Measurements from ENCODE around the gene EXT2.

The EXT2 gene

DNA sequence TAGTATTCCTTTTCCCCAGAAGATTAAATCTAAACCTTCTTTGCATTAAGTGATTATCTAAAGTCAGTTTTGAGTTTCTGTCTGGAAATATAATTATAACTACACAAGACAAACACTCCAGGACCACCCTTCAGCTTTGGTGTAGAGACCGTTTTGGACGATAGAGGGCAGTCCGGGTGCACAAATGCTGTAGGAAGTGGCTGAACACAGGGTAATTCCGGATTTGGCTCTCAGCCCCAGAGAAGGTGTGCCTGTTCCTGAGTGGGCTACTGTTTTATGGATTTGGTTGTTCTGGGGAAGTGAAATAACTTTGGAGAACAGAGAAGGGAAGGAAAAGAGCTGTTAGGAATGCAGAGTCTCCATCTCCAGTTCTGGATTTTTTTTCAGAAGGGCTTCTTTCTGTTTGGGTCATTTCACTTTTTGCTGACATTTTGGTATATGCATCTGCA lies 14.8 kb downstream of the EXT2 start:
- peak; percentile 18 to 53 for DNase-seq (ENCODE audit: low read depth in 1 of 2, low spot score in 1 of 2)
- H3K27me3 ChIP-seq (ENCODE audit: insufficient read depth, poor library complexity, severe bottlenecking), result no peaks in the 10 kb centered on the region
- TF ChIP-seq GABPA (IDR thresholded peaks at IDR 0.05; ENCODE audit: low read depth), result no peak
- TF ChIP-seq, protein P1, sequence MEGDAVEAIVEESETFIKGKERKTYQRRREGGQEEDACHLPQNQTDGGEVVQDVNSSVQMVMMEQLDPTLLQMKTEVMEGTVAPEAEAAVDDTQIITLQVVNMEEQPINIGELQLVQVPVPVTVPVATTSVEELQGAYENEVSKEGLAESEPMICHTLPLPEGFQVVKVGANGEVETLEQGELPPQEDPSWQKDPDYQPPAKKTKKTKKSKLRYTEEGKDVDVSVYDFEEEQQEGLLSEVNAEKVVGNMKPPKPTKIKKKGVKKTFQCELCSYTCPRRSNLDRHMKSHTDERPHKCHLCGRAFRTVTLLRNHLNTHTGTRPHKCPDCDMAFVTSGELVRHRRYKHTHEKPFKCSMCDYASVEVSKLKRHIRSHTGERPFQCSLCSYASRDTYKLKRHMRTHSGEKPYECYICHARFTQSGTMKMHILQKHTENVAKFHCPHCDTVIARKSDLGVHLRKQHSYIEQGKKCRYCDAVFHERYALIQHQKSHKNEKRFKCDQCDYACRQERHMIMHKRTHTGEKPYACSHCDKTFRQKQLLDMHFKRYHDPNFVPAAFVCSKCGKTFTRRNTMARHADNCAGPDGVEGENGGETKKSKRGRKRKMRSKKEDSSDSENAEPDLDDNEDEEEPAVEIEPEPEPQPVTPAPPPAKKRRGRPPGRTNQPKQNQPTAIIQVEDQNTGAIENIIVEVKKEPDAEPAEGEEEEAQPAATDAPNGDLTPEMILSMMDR (IDR thresholded peaks at IDR 0.05; ENCODE audit: insufficient read depth, low read length), result peak; percentile 70
- no peak overlapping the region for H3K4me3 ChIP-seq (replicated peaks; ENCODE audit: insufficient read depth, low read length)
- H3K27ac ChIP-seq (replicated peaks), result no peak overlapping the region

GRCh38 chr11:44112091-44112821 lies 16.8 kb downstream of the EXT2 start:
- H3K27ac ChIP-seq (replicated peaks), result no peak overlapping the region
- TF ChIP-seq, protein P1 (IDR thresholded peaks at IDR 0.05; ENCODE audit: insufficient read depth, low read length), result no peak
- TF ChIP-seq GABPA (IDR thresholded peaks at IDR 0.05; ENCODE audit: low read depth), result no peak
- TF ChIP-seq, protein P2, sequence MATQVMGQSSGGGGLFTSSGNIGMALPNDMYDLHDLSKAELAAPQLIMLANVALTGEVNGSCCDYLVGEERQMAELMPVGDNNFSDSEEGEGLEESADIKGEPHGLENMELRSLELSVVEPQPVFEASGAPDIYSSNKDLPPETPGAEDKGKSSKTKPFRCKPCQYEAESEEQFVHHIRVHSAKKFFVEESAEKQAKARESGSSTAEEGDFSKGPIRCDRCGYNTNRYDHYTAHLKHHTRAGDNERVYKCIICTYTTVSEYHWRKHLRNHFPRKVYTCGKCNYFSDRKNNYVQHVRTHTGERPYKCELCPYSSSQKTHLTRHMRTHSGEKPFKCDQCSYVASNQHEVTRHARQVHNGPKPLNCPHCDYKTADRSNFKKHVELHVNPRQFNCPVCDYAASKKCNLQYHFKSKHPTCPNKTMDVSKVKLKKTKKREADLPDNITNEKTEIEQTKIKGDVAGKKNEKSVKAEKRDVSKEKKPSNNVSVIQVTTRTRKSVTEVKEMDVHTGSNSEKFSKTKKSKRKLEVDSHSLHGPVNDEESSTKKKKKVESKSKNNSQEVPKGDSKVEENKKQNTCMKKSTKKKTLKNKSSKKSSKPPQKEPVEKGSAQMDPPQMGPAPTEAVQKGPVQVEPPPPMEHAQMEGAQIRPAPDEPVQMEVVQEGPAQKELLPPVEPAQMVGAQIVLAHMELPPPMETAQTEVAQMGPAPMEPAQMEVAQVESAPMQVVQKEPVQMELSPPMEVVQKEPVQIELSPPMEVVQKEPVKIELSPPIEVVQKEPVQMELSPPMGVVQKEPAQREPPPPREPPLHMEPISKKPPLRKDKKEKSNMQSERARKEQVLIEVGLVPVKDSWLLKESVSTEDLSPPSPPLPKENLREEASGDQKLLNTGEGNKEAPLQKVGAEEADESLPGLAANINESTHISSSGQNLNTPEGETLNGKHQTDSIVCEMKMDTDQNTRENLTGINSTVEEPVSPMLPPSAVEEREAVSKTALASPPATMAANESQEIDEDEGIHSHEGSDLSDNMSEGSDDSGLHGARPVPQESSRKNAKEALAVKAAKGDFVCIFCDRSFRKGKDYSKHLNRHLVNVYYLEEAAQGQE (IDR thresholded peaks at IDR 0.05; ENCODE audit: insufficient replicate concordance, low read depth), result peak; percentile 71
- TF ChIP-seq SPI1 (IDR thresholded peaks at IDR 0.05; ENCODE audit: borderline replicate concordance, low read depth), result no peak
- TF ChIP-seq POLR2AphosphoS5 (IDR thresholded peaks at IDR 0.05; ENCODE audit: low read depth), result no peak
- H3K27me3 ChIP-seq (ENCODE audit: insufficient read depth, poor library complexity, severe bottlenecking), result no peaks in the 10 kb centered on the region
- no peak for DNase-seq (ENCODE audit: low read depth in 1 of 2, low spot score in 1 of 2)
- no peak overlapping the region for H3K4me3 ChIP-seq (replicated peaks; ENCODE audit: insufficient read depth, low read length)

GRCh38 chr11:44113018-44113417 lies 17.5 kb downstream of the EXT2 start:
- no peak for DNase-seq (ENCODE audit: low read depth in 1 of 2, low spot score in 1 of 2)
- TF ChIP-seq, protein P2 (IDR thresholded peaks at IDR 0.05; ENCODE audit: insufficient replicate concordance, low read depth), result no peak
- TF ChIP-seq, protein P1 (IDR thresholded peaks at IDR 0.05; ENCODE audit: insufficient read depth, low read length), result no peak
- TF ChIP-seq GABPA (IDR thresholded peaks at IDR 0.05; ENCODE audit: low read depth) (no peak), POLR2AphosphoS5 (IDR thresholded peaks at IDR 0.05; ENCODE audit: low read depth) (no peak), SPI1 (IDR thresholded peaks at IDR 0.05; ENCODE audit: borderline replicate concordance, low read depth) (no peak)
- no peak overlapping the region for H3K27ac ChIP-seq (replicated peaks)
- no peaks in the 10 kb centered on the region for H3K27me3 ChIP-seq (ENCODE audit: insufficient read depth, poor library complexity, severe bottlenecking)
- no peak overlapping the region for H3K4me3 ChIP-seq (replicated peaks; ENCODE audit: insufficient read depth, low read length)

GRCh38 chr11:44113572-44113971 lies 18.1 kb downstream of the EXT2 start:
- no peak overlapping the region for H3K4me3 ChIP-seq (replicated peaks; ENCODE audit: insufficient read depth, low read length)
- no peaks in the 10 kb centered on the region for H3K27me3 ChIP-seq (ENCODE audit: insufficient read depth, poor library complexity, severe bottlenecking)
- no peak overlapping the region for H3K27ac ChIP-seq (replicated peaks)
- DNase-seq (ENCODE audit: low read depth in 1 of 2, low spot score in 1 of 2), result no peak
- TF ChIP-seq SPI1 (IDR thresholded peaks at IDR 0.05; ENCODE audit: borderline replicate concordance, low read depth), result no peak
- TF ChIP-seq, protein P1 (IDR thresholded peaks at IDR 0.05; ENCODE audit: insufficient read depth, low read length), result no peak
- TF ChIP-seq, protein P2 (IDR thresholded peaks at IDR 0.05; ENCODE audit: insufficient replicate concordance, low read depth), result no peak
- no peak for TF ChIP-seq GABPA (IDR thresholded peaks at IDR 0.05; ENCODE audit: low read depth)
- TF ChIP-seq POLR2AphosphoS5 (IDR thresholded peaks at IDR 0.05; ENCODE audit: low read depth), result no peak

All from HL-60 (cell line).